ENCODE data around the gene PAGE2.
"Not testable (repeated sequence)": the region's sequence is repeated elsewhere in the genome, so short reads cannot be mapped to it uniquely, and the experiment has no call there.

Gene PAGE2, protein sequence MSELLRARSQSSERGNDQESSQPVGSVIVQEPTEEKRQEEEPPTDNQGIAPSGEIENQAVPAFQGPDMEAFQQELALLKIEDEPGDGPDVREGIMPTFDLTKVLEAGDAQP

DNA sequence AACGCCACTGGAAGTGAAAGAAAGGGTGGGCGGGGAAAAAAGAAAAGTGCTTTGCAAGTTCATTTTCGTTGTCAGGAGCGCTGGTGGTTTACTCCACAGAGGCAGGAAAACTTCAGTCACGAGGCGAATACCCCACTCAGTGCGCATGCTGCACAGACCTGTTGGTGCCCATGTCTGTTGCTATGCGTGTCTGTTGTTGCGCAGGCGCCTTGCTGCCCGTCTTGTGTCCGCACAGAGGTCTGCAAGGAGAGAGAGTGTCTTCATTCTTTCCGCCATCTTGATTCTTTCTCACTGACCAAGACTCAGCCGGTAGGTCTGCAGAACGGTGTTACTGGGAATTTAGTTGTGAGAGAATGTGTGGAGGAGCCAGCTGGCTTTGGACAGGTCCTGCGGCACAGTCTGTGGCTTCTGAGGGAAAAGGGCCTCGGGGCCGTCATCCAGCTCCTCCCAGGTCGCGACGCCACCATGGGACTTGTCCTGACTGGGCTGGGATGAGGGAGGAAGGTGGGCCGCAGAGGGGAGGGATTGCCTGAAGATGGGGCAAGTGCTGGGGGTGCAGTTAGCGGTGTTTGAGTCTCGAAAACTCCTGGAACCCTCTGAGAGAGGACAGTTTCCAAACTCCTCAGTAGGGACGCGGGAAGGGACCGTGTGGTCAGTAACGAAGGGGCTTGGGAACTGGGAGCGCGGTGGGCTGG, at the start of gene PAGE2:
Gene PAGE2, plus strand, starts transcription at position 224 of the 695 bp plus-strand sequence. CDS start 1,003 bp downstream, outside the sequence.
- DNase-seq (ENCODE audit: low spot score), result no peak

DNA sequence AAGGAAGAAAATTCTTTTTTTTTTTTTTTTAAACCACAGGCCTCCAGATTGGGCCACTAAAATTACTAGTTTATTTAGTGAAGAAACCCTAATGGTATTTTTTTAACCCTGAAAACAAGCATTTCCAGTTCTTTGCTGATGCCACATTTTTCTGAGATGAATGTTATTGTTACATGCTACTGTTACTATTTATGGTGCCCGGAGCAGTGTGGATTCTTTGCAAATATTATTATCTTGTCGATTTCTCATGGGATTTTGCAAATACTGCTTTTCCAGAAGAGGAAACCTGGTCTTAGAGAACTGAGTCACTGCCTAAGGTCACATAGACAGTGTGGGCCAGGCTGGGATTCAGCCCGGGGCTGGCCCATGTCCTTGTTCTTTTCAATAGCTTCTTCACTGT, 49.3 kb upstream of the PAGE2 start:
- no peak for DNase-seq (ENCODE audit: low spot score)

DNA sequence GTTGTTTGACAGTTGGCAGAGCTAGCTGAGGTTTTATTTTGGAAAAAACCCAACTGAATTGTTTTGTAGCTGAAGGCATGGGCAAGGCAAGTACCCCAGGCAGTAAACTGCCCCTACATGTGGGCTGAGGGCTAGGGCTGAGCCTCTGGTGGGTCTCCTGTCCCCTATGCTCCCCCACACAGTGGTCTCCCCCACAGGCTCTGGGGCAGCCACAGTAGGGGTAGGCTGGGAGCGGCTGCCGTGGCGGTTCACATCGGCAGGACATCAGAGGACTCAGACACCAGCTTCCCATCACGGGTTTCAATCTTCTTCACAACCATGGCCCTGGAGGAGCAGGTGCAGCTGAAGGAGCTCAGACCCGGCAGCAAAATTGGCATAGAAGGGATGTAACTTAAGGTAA, 47.3 kb upstream of the PAGE2 start:
- DNase-seq (ENCODE audit: low spot score), result no peak

DNA sequence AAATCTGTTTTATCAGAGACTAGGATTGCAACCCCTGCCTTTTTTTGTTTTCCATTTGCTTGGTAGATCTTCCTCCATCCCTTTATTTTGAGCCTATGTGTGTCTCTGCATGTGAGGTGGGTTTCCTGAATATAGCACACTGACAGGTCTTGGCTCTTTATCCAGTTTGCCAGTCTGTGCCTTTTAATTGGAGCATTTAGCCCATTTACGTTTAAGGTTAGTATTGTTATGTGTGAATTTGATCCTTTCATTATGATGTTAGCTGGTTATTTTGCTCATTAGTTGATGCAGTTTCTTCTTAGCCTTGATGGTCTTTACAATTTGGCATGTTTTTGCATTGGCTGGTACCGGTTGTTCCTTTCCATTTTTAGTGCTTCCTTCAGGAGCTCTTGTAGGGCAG, 38.2 kb upstream of the PAGE2 start:
- not testable (repeated sequence) for DNase-seq (ENCODE audit: low spot score)

DNA sequence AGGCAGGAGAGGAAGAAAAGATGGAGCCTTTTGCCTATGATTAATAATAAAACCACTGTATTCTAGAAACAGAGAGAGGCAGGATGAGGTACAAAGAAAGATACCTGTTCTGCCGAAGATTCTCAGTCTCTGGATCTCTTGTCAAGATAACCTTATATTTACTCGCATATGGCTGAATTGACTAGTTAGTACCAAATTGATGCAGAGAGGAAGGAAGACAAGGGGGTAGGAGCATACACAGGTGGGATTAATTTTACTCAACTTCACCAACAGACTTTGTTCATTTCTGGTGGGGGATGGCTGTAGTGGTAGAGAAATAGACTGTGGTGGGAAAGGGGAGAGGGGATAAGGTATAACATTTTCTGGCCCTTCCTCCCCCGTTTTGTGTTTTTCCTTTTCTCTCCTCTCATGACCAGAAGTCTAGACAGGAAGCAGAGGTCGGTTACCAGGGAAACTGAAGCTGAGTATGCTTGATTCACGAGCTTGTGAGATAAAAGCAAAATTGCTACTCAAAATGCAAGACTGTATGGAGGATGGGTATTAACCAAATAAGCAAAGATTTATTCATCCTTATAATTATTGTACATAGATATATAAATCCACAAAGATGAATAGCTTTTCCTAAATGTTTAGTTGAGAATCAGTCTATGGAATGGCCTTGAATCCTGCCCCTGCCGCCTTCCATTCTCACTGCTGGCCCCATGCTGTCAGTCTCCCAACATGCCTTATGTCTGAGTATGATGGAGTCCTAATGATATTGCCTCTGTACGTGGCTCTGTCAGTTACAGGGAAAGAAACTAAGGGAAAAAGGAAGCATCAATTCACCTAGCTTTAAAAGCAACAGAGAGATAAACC, 31.8 kb upstream of the PAGE2 start:
- no peak for DNase-seq (ENCODE audit: low spot score)

DNA sequence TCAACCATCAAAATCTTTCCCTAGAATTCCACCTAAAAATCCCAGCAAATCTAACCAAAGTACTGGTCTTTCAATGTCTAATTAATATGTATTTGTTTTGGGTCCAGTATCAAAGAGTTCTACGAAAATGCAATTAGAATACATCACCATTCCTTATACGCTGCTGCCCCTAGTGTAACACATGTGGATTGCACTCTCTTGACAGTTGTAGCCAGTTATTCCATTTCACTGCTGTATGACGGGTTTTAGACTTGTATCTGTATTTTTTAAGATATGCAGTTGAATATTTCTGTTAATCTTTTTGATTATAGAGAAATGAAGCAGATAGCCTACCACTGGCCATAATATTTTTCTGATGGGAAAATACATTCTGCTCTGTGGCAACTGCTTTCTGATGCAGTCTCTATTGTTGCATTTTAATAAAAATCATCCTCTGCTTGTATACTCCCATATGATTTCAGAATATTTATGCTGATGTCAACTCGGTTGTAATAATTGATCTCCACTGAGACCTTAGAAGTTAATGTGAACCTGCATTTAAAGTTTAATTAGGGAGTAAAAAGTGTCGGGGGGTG, 31.1 kb upstream of the PAGE2 start:
- peak; percentile 32 for DNase-seq (ENCODE audit: low spot score)

DNA sequence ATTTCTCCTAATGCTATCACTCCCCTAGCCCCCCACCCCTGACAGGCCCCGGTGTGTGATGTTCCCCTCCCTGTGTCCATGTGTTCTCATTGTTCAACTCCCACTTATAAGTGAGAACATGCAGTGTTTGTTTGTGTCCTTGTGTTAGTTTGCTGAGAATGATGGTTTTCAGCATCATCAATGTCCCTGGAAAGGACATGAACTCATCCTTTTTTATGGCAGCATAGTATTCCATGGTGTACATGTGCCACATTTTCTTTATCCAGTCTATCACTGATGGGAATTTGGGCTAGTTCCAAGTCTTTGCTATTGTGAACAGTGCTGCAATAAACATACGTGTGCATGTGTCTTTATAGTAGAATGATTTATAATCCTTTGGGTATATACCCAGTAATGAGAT, 21.6 kb upstream of the PAGE2 start:
- DNase-seq (ENCODE audit: low spot score), result not testable (repeated sequence)

DNA sequence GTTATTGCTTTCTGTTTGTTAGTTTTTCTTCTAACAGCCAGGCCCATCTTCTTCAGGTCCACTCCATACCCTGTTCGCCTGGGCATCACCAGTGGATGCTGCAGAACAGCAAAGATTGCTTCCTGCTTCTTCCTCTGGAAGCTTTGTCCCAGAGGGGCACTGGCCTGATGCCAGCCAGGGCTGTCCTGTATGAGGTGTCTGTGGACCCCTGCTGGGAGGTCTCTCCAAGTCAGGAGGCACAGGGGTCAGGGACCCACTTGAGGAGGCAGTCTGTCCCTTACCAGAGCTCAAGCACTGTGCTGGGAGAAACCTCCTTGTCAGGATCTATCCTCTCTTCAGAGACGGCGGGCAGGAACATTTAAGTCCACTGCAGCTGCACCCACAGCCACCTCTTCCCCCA, 16.5 kb upstream of the PAGE2 start:
- DNase-seq (ENCODE audit: low spot score), result no peak

DNA sequence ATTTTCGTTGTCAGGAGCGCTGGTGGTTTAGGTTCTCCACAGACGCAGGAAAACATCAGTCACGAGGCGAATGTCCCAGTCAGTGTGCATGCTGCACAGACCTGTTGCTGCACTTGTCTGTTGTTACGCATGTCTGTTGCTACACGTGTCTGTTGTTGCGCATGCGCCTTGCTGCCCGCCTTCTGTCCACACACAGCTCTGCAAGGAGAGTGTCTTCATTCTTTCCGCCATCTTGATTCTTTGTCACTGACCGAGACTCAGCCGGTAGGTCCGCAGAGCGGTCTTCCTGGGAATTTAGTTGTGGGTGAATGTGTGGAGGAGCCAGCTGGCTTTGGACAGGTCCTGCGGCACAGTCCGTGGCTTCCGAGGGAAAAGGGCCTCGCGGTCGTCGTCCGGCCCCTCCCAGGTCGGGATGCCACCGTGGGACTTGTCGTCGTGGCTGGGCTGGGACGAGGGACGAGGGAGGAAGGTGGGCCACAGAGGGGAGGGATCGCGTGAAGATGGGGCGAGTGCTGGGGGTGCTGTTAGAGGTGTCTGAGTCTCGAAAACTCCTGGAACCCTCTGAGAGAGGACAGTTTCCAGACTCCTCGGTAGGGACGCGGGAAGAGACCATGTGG, 13.9 kb upstream of the PAGE2 start, which contains the start of gene PAGE2B:
Gene PAGE2B, plus strand, starts transcription at position 180 of the 617 bp plus-strand sequence. CDS start 1,012 bp downstream, outside the sequence.
- no peak for DNase-seq (ENCODE audit: low spot score)

DNA sequence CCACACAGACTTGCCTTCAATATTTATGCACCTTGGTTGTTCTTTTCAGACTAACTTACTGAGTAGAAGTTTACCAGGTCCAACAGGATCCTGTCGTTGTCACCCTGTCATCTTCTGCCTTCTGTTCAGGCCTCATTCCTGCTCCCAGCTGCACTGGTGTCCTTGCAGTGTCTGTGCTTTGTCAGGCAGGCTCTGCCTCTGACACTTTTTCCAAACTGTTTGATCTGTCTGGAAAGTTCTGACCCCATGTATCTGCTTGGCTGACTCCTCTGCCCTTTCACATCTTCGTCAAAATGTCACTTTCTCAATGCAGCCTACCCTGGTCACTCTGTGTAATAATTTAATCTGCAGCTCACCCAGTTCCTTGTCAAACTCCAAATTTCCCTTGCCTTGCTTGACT, 9.9 kb downstream of the PAGE2 start:
- DNase-seq (ENCODE audit: low spot score), result no peak

DNA sequence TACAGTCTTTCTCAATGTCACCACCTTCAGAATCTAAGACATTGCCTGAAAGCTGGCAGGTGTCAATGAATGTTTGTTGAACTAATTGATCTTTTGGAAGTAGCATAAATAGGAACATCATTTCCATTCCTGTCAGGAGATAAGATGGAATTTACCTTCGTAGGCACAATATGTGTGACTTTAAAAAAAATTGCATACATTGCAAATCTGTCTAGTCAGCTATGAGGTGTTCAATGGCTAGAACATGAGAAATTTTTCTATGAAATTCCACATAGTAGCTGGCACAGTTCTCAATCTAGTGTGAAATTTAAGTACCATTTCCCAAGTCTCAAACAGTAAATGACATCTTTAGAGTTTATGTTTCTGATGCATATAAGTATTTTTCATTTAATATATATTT, 10.3 kb downstream of the PAGE2 start:
- no peak for DNase-seq (ENCODE audit: low spot score)

DNA sequence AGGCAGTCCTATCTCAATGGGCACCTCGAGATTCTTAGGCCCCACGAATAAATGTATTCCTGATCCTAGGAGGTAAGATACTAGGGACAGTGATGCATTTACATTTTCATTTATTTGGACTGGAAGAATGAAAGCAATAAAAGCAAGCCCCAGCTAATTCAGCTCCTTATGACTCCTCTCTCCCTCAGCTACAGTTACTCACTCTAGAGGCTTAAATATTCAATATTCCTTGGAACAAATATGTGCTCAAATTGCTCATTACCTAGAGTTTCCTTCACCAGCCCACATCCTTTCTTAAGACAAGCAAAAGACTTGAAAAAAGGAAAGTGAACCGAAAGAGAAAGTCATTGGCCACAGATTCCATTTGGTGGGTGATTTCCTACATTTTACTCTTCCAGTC, 13.9 kb downstream of the PAGE2 start:
- no peak for DNase-seq (ENCODE audit: low spot score)

DNA sequence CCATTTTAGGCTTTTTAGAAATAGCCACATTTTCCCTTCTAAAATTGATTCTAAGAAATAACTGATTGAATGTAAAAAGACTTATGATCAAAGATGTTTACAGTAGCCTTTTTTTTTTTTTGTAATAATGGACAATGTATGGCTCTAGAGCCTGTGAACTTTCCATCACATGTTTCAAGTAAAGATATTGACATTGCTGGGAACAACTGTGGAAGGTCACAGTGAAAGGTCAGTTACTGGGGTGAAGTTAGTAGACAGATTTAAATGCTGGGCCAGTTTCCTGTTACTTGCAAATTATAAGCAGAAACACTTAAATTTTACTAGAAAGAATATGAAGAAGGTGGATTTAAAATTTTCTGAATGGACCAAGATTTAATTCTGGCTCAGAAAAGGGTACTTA, 18.4 kb downstream of the PAGE2 start:
- DNase-seq (ENCODE audit: low spot score), result no peak

DNA sequence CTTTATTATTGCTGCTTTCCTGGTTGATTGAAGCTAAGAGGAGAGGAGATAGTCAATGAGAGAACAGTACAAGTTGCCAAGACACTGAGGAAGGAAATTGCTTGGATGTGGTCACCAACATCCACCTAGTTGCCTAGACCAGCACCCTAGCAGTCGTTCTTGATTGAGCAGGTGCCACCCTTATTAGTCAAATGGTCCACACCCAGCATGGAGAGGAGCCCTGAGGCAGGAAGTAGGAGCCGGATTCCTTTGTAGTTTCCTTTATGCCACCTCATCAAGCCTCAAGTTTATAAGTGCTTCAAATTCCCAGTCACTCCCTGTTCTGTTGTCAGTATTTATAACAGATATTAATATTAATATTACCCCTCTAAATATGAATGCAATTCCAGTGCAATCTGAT, 19.1 kb downstream of the PAGE2 start:
- no peak for DNase-seq (ENCODE audit: low spot score)

DNA sequence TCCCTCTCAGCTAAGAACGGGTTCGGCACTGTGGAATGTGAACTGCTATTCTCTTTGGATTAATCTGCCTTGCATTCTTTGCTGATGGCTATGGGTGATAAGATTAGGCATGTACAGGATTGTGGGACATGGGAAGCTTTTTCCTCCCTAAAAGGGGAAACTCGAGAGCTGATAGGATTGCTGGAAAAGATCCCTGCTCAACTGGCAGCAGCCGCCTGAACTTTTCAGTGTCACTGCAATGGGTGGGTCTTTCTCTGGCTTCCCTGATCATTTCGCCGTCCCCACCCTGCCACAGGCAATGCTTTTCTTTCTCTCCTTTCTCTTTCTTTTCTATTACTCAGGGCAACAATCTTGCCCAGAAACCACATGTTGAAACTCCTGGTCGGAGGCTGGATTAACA, 20.5 kb downstream of the PAGE2 start:
- no peak for DNase-seq (ENCODE audit: low spot score)

DNA sequence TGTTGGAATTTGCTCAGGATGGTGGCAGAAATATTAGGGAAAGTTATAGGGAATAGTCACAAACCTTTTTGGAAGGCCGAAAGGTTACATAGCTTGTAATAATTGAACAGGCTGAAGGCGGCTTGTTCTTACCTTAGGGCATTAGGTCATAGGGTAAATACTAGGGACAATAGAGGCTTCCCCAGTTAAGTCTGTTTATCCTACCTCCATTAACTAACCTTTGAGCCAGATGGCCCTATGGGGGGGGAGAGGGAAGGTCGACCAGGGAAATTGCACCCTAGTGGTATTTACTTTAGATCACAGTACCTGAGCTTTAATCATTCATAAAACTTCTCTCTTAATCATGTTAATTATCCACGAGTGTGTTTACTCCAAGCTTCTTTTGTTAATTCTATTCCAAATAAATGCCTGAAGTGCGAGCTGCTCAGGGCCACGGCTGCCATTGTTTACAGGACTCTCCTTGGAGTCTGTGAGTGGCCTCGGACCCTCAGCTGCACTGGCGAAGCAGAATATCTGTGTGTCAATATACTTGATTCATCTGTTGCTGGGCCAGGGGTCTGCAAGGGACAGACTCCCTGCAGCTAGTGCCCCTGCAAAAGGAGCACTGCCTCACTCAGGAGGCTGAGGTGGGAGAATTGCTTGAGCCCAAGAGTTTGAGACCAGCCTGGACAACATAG, 22.9 kb downstream of the PAGE2 start:
- DNase-seq (ENCODE audit: low spot score), result no peak

DNA sequence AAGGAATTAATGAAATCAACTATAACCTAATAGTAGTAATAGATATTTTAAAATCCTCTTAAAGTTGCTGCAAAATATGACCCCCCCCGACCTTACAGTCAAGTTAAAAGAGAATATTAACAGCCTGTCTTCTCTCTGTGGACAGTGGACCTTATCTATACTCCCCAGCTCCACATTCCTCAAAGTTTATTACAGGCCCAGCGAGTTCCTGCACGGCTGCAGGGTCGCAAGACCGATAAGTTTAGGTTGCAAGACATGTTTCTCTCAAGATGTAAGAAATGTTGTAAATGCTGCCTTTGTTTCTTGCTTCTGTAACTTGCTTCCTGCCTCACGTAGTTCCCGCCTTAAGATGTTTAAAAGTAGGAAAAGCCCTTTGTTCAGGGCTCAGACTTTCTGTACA, 27.8 kb downstream of the PAGE2 start:
- not testable (repeated sequence) for DNase-seq (ENCODE audit: low spot score)

DNA sequence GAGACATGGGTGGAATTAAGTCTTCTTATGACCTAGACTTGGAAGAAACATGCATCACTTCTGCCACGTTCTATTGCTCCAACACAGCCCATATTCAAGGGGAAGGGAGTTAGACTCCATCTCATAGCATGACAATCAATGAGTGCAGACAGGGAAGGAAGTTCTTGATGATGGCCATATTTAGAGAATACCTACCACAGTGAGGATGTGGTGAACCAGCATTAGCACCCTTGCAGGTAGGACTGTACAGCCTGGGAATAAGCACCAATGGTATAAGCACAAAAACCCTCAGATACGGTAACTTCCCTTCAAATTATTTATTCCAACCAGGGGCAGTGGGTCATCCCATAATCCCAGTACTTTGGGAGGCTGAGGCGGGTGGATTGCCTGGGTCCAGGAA, 29.8 kb downstream of the PAGE2 start:
- no peak for DNase-seq (ENCODE audit: low spot score)

DNA sequence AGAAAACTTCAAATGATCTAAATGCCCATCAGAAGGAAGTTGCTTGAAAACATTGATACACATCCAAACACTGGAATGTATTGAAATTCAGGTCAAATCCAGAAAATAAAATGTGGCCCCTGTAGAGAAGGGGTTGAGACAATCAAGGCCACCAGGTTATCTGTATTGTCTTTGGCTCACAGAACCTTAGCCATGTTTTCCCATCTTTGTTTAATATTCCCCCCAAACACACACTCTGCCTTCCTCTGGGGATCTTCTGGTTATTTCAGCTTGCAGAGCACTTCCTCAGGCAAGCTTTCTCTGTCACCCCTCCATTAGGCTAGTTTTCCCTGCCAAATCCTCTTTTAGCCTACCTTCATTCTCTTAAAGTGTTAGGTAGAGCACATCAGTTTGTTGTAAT, 30.5 kb downstream of the PAGE2 start:
- no peak for DNase-seq (ENCODE audit: low spot score)

DNA sequence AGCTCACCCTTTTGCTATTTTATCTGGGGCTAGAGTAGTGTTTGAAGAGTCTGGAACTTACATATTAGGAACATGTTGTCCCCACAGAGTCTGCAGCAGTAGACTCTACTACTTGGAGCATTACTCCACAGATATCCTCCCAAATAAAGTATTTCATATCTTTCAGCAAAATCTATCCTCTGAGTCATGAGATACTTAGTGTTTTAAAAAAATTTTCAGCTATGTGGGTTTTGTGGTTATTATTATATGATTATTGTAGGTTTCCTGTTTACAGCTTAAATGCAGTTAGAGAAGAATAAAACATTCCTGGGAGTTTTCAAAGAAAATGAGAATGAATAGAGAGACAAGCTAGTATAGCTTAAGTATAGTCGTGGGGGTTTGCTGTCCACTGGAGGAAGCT, 30.9 kb downstream of the PAGE2 start:
- DNase-seq (ENCODE audit: low spot score), result no peak

DNA sequence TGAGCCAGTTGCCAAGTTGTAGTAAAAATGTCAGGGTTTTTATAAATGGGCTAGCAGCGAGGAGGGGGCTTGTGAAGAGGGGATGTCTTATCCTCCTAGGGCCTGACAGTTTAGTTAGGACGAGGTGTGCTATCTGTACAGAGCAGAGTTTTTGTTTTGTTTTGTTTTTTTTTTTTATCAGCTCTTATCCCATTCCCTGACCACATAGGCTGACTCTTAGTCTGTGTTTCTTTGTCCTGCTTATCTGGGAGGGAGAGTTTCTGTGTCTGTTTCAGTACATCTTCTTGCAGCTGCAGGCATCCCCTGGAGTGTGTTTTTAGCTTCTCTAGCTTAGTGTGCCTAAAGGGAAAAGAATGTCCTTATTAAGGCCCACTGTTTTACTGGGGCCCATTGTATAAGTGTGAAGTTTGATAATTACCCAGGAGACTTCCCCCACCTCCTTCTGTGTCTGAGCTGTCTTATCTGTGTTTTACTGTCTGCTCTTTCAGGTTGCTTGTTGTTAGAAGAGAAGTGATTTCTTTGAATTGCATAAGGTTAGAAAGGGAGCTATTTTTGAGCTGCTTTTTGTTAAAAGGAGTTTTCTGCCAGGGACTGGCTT, 32.0 kb downstream of the PAGE2 start:
- no peak for DNase-seq (ENCODE audit: low spot score)
